Measurements from ENCODE around the gene TRIM63. TPM values are rescaled to one million over a fixed set of nuclear protein-coding genes. Genes with fewer than 3 reads are reported as not detected.

TRIM63 gene
- polyA plus RNA-seq, 1 of the 3 experiments (the other 2 are of a cell fraction): not detected

DNA sequence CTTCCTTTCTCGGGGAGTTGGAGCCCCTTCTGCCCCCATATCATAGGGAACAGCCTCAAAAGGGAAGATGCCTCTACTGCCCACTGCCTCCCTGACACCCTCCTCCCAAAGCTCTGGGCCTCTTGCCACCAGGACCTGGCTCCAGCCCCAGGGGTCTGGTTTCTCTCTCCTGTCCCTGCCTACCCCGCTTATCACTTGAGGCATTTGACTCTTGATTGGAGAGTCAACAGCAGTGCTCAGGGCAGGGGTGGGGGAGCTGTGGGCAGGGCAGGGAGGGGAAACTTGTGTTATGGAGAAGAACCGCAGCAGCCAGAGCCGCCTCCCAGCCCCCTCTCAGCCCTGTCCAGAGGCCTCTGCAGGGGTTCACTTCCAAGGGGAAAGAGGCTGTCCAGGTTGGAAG, 573 bp downstream of the TRIM63 start:
- H4K20me1 ChIP-seq (ENCODE audit: insufficient read depth): no peaks in the 10 kb centered on the region
- peaks cover 12% of the 10 kb centered on the region for H3K27me3 ChIP-seq (ENCODE audit: insufficient read depth)
- H3K9ac ChIP-seq: no peak overlapping the region
- no peaks in the 10 kb centered on the region for H3K79me2 ChIP-seq (ENCODE audit: insufficient read depth)
- H3K4me2 ChIP-seq: no peak overlapping the region
- no peak overlapping the region for H3K4me3 ChIP-seq (ENCODE audit: low read depth in 2 of 2, low read length in 1 of 2)
- H3K9me3 ChIP-seq: no peaks in the 10 kb centered on the region
- H3K27ac ChIP-seq (ENCODE audit: low read depth in 2 of 2, low read length in 1 of 2): no peak overlapping the region
- no peaks in the 10 kb centered on the region; a peak in 1 of 4 replicates for H3K4me1 ChIP-seq (ENCODE audit: control insufficient read depth in 1 of 2, insufficient read depth in 2 of 2, low read depth in 1 of 2, low read length in 1 of 2)
- WGBS (ENCODE audit: low lambda C conversion rate): 53% methylated on average over 3 of the region's 4 CpGs
- H3K9me2 ChIP-seq: no peaks in the 10 kb centered on the region
- H3F3A ChIP-seq (replicated peaks; ENCODE audit: insufficient read depth): no peaks in the 10 kb centered on the region
- peak; percentile 52 for DNase-seq
- CTCF ChIA-PET: interaction anchor here (0.7 to 1.4 kb wide), 5 partner anchors 9 to 297 kb away, joined by 3 to 5 read pairs (median 4); no protein-coding TSS in a partner anchor
- no peak overlapping the region for H2AFZ ChIP-seq (ENCODE audit: low read depth)
- TF ChIP-seq REST (IDR thresholded peaks at IDR 0.05; ENCODE audit: low read depth, low read length) (no peak), TCF12 (IDR thresholded peaks at IDR 0.05) (peak; percentile 6; the same call in 1 of the 2 replicates), FOXJ3 (CRISPR knock-in tag; IDR thresholded peaks at IDR 0.05) (no peak), JUND (IDR thresholded peaks at IDR 0.05) (no peak), FOSL2 (IDR thresholded peaks at IDR 0.05; ENCODE audit: borderline replicate concordance, low read depth) (no peak), POLR2AphosphoS5 (IDR thresholded peaks at IDR 0.05; ENCODE audit: low read depth, low read length) (no peak)
- TF ChIP-seq, protein P1, sequence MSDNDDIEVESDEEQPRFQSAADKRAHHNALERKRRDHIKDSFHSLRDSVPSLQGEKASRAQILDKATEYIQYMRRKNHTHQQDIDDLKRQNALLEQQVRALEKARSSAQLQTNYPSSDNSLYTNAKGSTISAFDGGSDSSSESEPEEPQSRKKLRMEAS (IDR thresholded peaks at IDR 0.05; ENCODE audit: low read depth): no peak
- TF ChIP-seq, protein P2, sequence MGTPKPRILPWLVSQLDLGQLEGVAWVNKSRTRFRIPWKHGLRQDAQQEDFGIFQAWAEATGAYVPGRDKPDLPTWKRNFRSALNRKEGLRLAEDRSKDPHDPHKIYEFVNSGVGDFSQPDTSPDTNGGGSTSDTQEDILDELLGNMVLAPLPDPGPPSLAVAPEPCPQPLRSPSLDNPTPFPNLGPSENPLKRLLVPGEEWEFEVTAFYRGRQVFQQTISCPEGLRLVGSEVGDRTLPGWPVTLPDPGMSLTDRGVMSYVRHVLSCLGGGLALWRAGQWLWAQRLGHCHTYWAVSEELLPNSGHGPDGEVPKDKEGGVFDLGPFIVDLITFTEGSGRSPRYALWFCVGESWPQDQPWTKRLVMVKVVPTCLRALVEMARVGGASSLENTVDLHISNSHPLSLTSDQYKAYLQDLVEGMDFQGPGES (IDR thresholded peaks at IDR 0.05; ENCODE audit: low read depth, low read length): no peak
- POLR2A ChIA-PET: interaction anchor here (1.3 kb wide), 1 partner anchor 13 kb away, joined by 4 read pairs; no protein-coding TSS in a partner anchor
- H3K36me3 ChIP-seq (replicated peaks in 1 of 2; ENCODE audit: control insufficient read depth in 1 of 2, insufficient read depth in 2 of 2, low read length in 1 of 2): no peaks in the 10 kb centered on the region

- H3F3A ChIP-seq (replicated peaks; ENCODE audit: insufficient read depth): no peaks in the 10 kb centered on the region
- no peak for DNase-seq
- ChIA-PET POLR2A (interaction anchor here (1.3 kb wide), 1 partner anchor 12 kb away, joined by 4 read pairs; no protein-coding TSS in a partner anchor), CTCF (interaction anchor here (1.1 to 1.6 kb wide), 2 partner anchors 30 to 298 kb away, joined by 3 to 4 read pairs; no protein-coding TSS in a partner anchor)
- peaks cover 10% of the 10 kb centered on the region for H3K27me3 ChIP-seq (ENCODE audit: insufficient read depth)
- 68% methylated on average over 11 of the region's 15 CpGs for WGBS (ENCODE audit: low lambda C conversion rate)
- H3K9me2 ChIP-seq: no peaks in the 10 kb centered on the region
- no peak overlapping the region for H2AFZ ChIP-seq (ENCODE audit: low read depth)
- no peaks in the 10 kb centered on the region; a peak in 1 of 4 replicates for H3K4me1 ChIP-seq (ENCODE audit: control insufficient read depth in 1 of 2, insufficient read depth in 2 of 2, low read depth in 1 of 2, low read length in 1 of 2)
- H3K9ac ChIP-seq: no peak overlapping the region
- no peak for TF ChIP-seq POLR2AphosphoS5 (IDR thresholded peaks at IDR 0.05; ENCODE audit: low read depth, low read length)
- no peak for TF ChIP-seq GATA2 (CRISPR knock-in tag; IDR thresholded peaks at IDR 0.05)
- no peak overlapping the region for H3K27ac ChIP-seq (ENCODE audit: low read depth in 2 of 2, low read length in 1 of 2)
- H4K20me1 ChIP-seq (ENCODE audit: insufficient read depth): no peaks in the 10 kb centered on the region
- H3K36me3 ChIP-seq (replicated peaks in 1 of 2; ENCODE audit: control insufficient read depth in 1 of 2, insufficient read depth in 2 of 2, low read length in 1 of 2): no peaks in the 10 kb centered on the region
- no peak overlapping the region for H3K4me3 ChIP-seq (ENCODE audit: low read depth in 2 of 2, low read length in 1 of 2)
- H3K4me2 ChIP-seq: no peak overlapping the region
- H3K9me3 ChIP-seq: no peaks in the 10 kb centered on the region
- no peaks in the 10 kb centered on the region for H3K79me2 ChIP-seq (ENCODE audit: insufficient read depth)
These were observed 1.3 kb downstream of the TRIM63 start for GRCh38 chr1:26066160-26066559.

Measured in SK-N-SH (cell line).